ENCODE data around the gene FRAS1.

DNA sequence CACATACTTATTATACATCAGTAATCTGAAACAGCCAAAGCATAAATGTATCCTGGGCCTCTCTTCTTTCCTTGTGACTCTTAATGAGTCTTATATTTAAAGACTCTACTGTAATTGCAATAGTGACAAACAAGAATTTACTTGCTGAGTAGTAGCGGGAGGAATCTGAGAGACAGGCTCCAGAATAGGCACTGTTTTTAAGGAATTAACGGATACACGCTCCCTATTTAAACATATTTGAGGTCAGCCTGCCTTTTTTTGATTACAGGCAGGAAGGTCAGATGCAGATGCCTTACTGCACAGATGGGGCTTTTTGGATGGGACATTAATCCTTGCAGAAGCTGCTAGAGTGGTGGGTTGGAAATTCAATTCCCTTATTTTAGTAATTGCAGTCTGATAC, 298.2 kb downstream of the FRAS1 start:
- TF ChIP-seq, protein P1, sequence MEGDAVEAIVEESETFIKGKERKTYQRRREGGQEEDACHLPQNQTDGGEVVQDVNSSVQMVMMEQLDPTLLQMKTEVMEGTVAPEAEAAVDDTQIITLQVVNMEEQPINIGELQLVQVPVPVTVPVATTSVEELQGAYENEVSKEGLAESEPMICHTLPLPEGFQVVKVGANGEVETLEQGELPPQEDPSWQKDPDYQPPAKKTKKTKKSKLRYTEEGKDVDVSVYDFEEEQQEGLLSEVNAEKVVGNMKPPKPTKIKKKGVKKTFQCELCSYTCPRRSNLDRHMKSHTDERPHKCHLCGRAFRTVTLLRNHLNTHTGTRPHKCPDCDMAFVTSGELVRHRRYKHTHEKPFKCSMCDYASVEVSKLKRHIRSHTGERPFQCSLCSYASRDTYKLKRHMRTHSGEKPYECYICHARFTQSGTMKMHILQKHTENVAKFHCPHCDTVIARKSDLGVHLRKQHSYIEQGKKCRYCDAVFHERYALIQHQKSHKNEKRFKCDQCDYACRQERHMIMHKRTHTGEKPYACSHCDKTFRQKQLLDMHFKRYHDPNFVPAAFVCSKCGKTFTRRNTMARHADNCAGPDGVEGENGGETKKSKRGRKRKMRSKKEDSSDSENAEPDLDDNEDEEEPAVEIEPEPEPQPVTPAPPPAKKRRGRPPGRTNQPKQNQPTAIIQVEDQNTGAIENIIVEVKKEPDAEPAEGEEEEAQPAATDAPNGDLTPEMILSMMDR (conservative IDR thresholded peaks at IDR 0.05 in 1 of 2, IDR thresholded peaks at IDR 0.05 in 1 of 2; ENCODE audit: low read depth in 1 of 2, low read length in 2 of 2): no peak
- TF ChIP-seq EZH2 (IDR thresholded peaks at IDR 0.05; ENCODE audit: low read length, missing control alignments): no peak

Data from fibroblast of lung (primary cell).